Stimulated activated CD8-positive, alpha-beta memory T cell treated with anti-CD3 and anti-CD28 coated beads, Interleukin-4, amount 100 ng/mL, for 4 hours (primary cell): ENCODE data around the gene KANK4.

Experiments used
- DNase-seq, 2 donors: peaks; one replicate each; pipeline ENCODE4 v3.0.0-alpha.2; 2020; ENCODE audit warnings: low read depth in 2 of 2, low spot score in 1 of 2

KANK4 gene

DNA sequence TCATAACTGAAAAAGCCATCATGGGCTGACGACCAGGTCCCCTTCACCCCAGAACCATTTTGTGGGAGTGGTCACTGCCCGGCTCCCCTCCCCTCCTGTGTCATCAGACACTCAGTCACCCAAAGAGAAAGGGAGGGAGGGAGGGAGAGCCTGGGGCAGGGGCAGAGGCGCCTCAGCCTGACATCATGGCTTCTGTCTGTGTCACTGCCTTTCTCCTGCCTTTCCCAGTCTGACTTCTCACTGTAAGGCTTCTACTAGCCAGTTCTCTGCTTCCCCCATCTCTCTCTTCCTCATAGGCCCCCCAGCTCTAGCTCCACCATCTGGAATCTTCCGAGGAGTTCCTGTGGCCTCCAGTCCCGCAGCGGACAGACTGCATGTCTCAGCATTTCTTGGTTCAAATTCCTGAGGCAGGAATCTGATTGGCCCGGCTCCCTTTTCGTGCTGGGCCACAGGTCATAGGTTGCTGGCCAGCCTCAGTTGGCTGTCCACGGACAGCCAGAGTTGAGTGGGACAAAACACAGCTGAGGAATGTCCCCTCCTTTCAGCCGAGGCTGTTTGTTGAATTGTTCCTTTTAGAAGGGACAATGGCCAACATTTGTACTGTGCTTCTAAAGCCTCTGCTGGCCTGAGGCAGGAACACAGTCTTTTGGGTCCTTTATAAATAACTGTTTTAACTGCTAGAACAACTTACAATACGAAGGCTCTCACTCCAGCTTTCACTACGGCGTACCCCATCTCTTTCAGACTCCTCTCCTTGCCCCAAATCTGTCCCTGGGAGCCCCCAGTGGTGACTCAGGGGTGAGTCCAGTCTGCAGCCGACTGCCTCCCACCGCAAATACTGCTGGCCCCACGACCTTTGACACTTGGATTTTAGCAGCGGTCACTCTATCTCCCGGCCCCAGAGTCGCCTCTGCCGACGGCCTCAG lies 18.7 kb upstream of the KANK4 start:
- no peak for DNase-seq

DNA sequence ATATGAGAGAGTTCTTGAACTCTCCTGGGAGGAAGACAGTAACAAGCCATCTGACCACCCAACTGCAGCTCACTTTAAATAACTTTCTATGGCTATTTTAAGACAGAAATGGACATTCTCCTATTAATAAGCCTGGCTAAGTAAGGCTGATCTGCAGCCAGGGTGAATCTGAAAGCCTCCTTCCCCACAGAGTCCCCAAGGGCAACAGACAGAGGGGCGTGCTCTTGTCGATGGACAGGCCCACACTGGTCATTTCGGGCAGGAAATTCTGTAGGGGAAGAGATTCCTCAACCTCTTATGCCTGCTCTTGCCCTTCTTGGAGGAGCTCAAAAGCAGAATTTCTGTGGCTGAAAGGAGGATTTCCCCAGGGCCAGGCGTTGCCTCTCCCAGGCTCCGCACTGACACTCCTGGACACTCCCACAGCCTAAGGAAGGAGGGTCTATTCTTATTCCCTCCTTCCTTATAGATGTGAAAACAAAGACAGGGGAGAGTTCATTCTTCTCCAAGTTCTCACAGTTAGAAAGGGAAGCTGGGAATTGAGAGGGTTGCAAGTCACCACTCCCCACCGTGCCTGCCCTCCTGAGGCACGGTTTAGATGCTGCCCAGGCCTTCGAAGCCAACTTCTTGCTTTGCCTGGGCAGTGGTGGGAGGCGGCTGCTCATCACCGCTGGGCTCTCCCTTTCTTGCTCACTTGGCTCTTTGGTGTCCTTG lies 17.9 kb upstream of the KANK4 start:
- DNase-seq: no peak

GRCh38 chr1:62336638-62336994 lies 17.4 kb upstream of the KANK4 start:
- DNase-seq: no peak

DNA sequence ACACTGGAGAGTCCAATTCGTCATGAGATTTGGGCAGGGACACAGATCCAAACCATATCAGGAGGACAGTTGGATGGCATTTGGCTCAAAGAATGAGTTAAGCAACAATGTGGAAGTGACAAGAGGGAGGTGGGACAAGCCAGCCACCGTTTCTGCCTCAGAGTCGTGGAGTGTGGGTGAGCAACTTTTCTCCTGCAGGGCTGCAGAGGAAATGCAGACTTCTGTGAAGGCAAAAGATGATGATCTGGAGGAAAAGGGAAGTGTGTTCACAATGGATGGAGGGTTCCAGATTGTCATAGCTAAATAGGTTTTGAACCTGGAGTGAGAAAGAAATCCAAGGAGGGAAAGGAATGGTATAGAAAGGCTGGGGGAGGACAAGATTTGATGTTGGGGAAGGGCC lies 16.4 kb upstream of the KANK4 start:
- no peak for DNase-seq

DNA sequence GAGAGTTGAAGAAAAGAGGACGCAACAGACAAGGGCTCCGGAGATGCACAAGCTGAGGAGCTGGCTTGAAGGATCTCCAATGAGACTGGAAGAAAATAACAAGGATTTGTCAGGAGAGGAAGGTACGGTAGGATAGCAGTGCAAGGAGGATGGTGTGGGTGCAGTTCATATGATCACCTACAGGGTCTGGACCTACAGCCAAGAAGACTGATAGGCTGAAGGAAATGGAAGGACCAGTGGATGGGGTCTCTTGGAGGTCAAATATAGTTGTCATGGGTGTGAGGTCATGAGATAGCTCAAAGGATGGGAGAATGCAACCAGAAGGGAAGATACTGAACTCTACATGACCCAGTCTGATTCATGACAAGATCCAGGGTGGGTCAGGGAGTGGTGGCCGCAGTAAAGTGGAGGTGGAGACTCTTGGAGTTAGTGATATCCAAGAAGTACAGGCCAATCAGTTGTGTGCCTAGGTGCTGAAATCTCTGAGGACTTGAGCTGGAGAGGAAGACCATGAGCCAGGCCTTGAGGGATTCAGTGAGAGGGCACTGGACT lies 15.3 kb upstream of the KANK4 start:
- no peak for DNase-seq

GRCh38 chr1:62333441-62333840 lies 14.2 kb upstream of the KANK4 start:
- no peak for DNase-seq

DNA sequence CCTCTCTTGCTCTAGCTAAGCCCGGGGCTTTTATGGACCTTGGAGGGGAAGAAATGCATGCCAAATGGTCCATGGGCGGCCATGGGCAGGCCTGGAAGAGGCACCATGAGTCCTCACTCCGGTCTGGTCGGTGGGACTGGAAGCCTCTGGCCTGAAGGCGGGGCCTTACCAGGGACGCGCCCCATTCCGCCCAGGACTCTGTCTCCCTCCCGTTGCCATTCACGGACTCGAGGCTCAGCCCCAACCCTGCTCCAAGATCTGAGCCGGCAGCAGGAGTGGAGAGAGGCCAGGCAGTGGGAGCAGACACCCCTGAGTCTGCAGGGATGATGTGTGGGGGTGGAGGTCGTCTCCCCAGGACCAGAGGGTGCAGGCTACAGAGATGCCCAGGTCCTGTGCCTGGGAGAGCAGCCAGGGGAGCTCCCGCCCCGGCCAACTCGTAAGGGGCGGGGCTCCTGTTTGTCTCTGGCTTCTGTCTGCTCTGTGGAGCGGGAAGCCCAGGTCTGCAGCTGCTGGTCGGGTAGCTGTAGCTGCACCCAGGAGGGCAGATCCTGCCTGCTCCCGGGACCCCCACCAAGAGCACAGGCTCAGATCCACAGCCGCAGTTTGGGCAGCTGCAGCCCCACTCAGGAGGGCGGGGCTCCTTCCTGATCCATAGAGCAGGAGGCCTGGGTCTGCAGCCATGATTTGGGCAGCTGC lies 8.3 kb upstream of the KANK4 start:
- DNase-seq: no peak

- no peak for DNase-seq
Observed at GRCh38 chr1:62325681-62326080, 6.4 kb upstream of the KANK4 start.

DNA sequence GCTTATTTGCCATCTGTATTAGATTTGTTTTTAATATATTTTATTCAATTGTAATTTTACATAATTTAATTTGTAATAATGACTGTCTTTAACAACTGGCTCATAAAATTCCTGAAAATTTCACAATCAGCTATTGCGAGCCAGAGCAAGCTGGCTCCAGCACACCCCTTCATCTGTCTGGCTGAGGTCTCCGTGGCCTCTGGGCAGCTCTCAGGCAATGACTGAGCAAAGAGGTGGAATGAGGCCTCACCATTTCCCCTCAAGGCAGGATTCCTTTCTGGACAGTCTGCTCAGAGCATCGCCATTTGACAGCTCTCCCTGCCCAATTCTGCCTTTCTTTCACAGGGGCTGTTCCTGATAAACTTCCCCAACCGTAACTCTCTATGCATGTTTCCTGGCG lies 5.8 kb upstream of the KANK4 start:
- no peak for DNase-seq

- no peak for DNase-seq
Observed at GRCh38 chr1:62321446-62321845, 2.2 kb upstream of the KANK4 start.

GRCh38 chr1:62318320-62318755 lies 896 bp downstream of the KANK4 start:
- no peak for DNase-seq

DNA sequence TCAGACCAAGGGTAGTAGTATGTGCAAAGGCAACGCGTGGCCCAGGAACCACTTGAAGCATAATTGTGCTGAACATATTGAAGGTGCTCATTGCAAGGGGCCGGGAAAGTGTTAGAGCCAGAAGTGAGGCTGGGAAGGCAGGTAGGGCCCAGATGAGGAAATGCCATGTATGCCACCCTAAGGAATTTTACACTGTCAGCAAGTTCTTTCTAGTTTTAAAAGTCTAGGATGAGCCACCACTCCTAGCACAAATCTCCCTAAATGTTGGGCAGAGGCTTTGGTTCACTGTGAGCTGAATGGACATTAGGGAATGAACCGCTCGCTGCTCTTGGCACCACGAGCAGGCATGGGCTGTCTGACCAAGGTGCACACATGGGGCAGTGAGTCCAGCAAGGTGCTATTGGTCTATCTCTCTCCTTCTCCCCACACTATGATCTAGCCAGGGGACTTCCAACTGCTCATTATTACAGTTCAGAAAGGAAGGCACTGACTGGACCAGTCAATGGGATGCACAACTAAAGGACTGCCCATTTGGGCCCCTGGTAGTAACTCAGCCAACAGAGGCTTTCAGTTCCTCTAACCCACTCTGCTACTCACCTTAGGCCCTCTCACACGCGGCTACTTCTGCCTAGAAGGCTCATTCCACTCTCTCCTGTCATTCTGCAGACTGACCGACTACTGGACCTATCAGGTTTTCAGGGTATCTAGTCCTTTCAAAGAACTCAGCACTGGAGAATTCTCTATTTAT lies 2.0 kb downstream of the KANK4 start:
- no peak for DNase-seq

GRCh38 chr1:62316135-62316534 lies 3.1 kb downstream of the KANK4 start:
- DNase-seq: no peak

GRCh38 chr1:62315387-62315786 lies 3.8 kb downstream of the KANK4 start:
- DNase-seq: no peak

GRCh38 chr1:62314454-62315350 lies 4.5 kb downstream of the KANK4 start:
- DNase-seq: no peak

GRCh38 chr1:62312698-62313097 lies 6.5 kb downstream of the KANK4 start:
- no peak for DNase-seq

GRCh38 chr1:62311473-62311943 lies 7.7 kb downstream of the KANK4 start:
- no peak for DNase-seq

DNA sequence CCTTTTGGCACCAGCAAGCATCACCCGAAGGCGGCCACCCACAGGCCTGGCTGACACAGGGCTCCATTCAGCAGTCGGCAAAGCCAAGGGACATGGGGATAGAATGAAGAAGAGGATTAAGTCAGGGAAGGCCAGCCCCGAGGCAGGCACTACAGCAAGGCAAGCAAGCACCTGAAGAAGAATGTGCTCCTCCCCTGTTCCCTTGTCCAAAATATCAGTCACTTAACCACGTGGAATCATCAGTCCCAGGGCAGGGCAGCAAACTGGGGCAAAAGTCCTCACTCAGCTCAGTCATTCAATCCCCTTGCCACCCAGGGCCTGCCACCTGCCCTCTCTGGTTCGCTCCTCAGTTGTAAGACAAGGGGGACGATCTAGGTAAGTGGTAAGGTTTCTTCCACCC lies 9.3 kb downstream of the KANK4 start:
- no peak for DNase-seq

GRCh38 chr1:62308606-62309005 lies 10.6 kb downstream of the KANK4 start:
- DNase-seq: no peak
